K562 (cell line): ENCODE data around the gene EEF1AKMT1. TPM values are rescaled to one million over a fixed set of nuclear protein-coding genes. Genes with fewer than 3 reads are reported as not detected.

ENCODE experiments used
- HDAC8 ChIP-seq: fragments of 450-650 bp; IDR thresholded peaks from 2 replicates; pipeline ENCODE4 v1.6.1; 2016; ENCODE audit warnings: mild to moderate bottlenecking, missing genetic modification characterization, moderate library complexity, missing compliant biosample characterization
- L3MBTL2 ChIP-seq: fragments of 450-650 bp; IDR thresholded peaks from 2 replicates; pipeline ENCODE4 v1.6.1; 2016; ENCODE audit warnings: mild to moderate bottlenecking, moderate library complexity
- MEF2A ChIP-seq: IDR thresholded peaks from 2 replicates; pipeline ENCODE4 v1.6.1; 2011; ENCODE audit warnings: low read depth, mild to moderate bottlenecking, low read length, moderate library complexity; ENCODE audit not compliant: control insufficient read depth
- PHF8 ChIP-seq: fragments of 200-600 bp; sonication (generic); IDR thresholded peaks from 2 replicates; pipeline ENCODE4 v1.6.1; 2012; ENCODE audit warnings: mixed run types, mild to moderate bottlenecking, inconsistent platforms, low read length, moderate library complexity, borderline replicate concordance
- PHTF2 ChIP-seq: fragments of 250-450 bp; sonication (Bioruptor Pico); IDR thresholded peaks from 2 replicates; pipeline ENCODE4 v1.5.0; 2021; ENCODE audit warnings: mild to moderate bottlenecking
- POLR2H ChIP-seq: IDR thresholded peaks from 2 replicates; pipeline ENCODE4 v1.6.1; 2016; ENCODE audit warnings: missing genetic modification characterization, low read depth, mild to moderate bottlenecking, control low read depth, missing compliant biosample characterization, moderate library complexity
- RBFOX2 ChIP-seq: fragments of 200-400 bp; formaldehyde crosslinking; IDR thresholded peaks from 2 replicates; pipeline ENCODE4 v1.6.1; 2017; ENCODE audit warnings: low read depth, mild to moderate bottlenecking, low read length, moderate library complexity
- SMARCA4 ChIP-seq: fragments of 450-650 bp; IDR thresholded peaks from 2 replicates; pipeline ENCODE4 v1.6.1; 2016
- polyA plus RNA-seq, 8 experiments: library from polyadenylated mRNA; depleted of rRNA in 4 of 8; stranded (reverse) in 5 of 8; unstranded in 3 of 8; fragments of >200 nt; fragmentation: Nextera tagmentation in 2 of 8; fragmentation: Illumina TruSeq in 1 of 8; extraction: Ambion mirVana in 2 of 8; extraction: Trizol in 1 of 8; gene quantifications; 2 replicates each; pipeline versions ENCODE4 v1.2.1 to v1.2.3, GENCODE V29; 2011 to 2014; ENCODE audit warnings: inconsistent platforms in 1 of 8, missing spikeins in 1 of 8
- total RNA-seq, 7 experiments: library from RNA; depleted of rRNA in 6 of 7; stranded (reverse); fragments of >200 nt in 6 of 7; fragmentation: Illumina TruSeq in 2 of 7; extraction: Trizol in 2 of 7; gene quantifications; 2 replicates each; pipeline versions ENCODE4 v1.2.1 to v1.2.3, GENCODE V29; 2011 to 2021; ENCODE audit warnings: low replicate concordance in 1 of 7
- TF ChIP-seq, protein P1 (sequence below): sonication (generic); formaldehyde crosslinking; IDR thresholded peaks from 2 replicates; pipeline ENCODE4 v1.8.0; 2022; ENCODE audit warnings: mild to moderate bottlenecking, missing genetic modification reagents
- TF ChIP-seq, protein P2 (sequence below), 2 experiments: fragments of 450-650 bp; IDR thresholded peaks; 2 replicates each; pipeline ENCODE4 v1.6.1; 2018; ENCODE audit warnings: mild to moderate bottlenecking in 2 of 2, low read depth in 1 of 2; ENCODE audit not compliant: partially characterized antibody in 2 of 2
- TF ChIP-seq, protein P3 (sequence below): IDR thresholded peaks from 2 replicates; pipeline ENCODE4 v1.6.1; 2011; ENCODE audit warnings: borderline replicate concordance, low read depth, mild to moderate bottlenecking, moderate library complexity, low read length; ENCODE audit not compliant: insufficient read depth, poor library complexity, severe bottlenecking
- TF ChIP-seq, protein P4 (sequence below), 2 experiments: IDR thresholded peaks; 2 replicates each; pipeline ENCODE4 v1.6.1; 2011; ENCODE audit warnings: borderline replicate concordance in 1 of 2, control low read depth in 1 of 2, low read depth in 1 of 2, low read length in 1 of 2, mild to moderate bottlenecking in 1 of 2, mixed read lengths in 1 of 2, moderate library complexity in 1 of 2; ENCODE audit not compliant: insufficient read depth in 1 of 2, insufficient read length in 1 of 2, poor library complexity in 1 of 2, severe bottlenecking in 1 of 2; ENCODE audit errors: extremely low read depth in 1 of 2
- TF ChIP-seq, protein P5 (sequence below): fragments of 250-450 bp; sonication (Bioruptor Pico); IDR thresholded peaks from 2 replicates; pipeline ENCODE4 v1.4.0; 2020; ENCODE audit warnings: mild to moderate bottlenecking, moderate library complexity

Gene EEF1AKMT1
- total and polyA plus RNA-seq, 9 of the 15 experiments (the other 6 are each of a cell fraction or from before 2014, with no cell fraction given), result 5.3 to 36.3 (median 7.9) TPM

DNA sequence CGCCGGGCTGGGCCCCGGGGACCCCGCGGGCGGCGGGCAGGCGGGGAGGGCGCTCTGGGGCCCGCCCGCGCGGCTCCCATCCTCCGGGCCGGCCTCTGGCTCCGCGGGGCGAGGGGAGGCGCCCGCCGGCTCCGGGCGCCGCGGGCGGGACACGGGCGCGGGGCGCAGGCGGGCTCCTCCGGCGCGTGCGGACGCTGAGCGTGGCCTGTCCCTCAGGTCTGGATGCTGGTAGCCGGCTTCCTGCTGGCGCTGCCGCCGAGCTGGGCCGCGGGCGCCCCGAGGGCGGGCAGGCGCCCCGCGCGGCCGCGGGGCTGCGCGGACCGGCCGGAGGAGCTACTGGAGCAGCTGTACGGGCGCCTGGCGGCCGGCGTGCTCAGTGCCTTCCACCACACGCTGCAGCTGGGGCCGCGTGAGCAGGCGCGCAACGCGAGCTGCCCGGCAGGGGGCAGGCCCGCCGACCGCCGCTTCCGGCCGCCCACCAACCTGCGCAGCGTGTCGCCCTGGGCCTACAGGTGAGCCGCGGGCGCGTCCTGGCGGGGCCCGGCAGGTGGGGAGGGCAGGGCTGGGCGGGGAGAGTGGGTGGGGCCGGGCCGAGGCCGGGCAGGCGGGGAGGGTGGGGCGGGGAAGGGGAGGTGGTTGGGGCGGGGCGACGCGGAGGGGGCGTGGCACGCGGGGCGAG lies 69.8 kb downstream of the EEF1AKMT1 start (continued):
- TF ChIP-seq POLR2H (tag) (no peak), SMARCA4 (no peak), PHF8 (no peak), RBFOX2 (peak; percentile 47), MEF2A (no peak), HDAC8 (tag) (no peak), L3MBTL2 (peak; percentile 13; the same call in 1 of the 2 replicates), PHTF2 (CRISPR knock-in tag) (no peak)
- TF ChIP-seq, protein P1, sequence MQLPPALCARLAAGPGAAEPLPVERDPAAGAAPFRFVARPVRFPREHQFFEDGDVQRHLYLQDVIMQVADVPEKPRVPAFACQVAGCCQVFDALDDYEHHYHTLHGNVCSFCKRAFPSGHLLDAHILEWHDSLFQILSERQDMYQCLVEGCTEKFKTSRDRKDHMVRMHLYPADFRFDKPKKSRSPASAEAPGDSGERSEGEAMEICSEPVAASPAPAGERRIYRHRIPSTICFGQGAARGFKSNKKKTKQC (CRISPR knock-in tag), result no peak
- TF ChIP-seq, protein P2, sequence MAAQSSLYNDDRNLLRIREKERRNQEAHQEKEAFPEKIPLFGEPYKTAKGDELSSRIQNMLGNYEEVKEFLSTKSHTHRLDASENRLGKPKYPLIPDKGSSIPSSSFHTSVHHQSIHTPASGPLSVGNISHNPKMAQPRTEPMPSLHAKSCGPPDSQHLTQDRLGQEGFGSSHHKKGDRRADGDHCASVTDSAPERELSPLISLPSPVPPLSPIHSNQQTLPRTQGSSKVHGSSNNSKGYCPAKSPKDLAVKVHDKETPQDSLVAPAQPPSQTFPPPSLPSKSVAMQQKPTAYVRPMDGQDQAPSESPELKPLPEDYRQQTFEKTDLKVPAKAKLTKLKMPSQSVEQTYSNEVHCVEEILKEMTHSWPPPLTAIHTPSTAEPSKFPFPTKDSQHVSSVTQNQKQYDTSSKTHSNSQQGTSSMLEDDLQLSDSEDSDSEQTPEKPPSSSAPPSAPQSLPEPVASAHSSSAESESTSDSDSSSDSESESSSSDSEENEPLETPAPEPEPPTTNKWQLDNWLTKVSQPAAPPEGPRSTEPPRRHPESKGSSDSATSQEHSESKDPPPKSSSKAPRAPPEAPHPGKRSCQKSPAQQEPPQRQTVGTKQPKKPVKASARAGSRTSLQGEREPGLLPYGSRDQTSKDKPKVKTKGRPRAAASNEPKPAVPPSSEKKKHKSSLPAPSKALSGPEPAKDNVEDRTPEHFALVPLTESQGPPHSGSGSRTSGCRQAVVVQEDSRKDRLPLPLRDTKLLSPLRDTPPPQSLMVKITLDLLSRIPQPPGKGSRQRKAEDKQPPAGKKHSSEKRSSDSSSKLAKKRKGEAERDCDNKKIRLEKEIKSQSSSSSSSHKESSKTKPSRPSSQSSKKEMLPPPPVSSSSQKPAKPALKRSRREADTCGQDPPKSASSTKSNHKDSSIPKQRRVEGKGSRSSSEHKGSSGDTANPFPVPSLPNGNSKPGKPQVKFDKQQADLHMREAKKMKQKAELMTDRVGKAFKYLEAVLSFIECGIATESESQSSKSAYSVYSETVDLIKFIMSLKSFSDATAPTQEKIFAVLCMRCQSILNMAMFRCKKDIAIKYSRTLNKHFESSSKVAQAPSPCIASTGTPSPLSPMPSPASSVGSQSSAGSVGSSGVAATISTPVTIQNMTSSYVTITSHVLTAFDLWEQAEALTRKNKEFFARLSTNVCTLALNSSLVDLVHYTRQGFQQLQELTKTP (IDR thresholded peaks at IDR 0.05; ENCODE audit: low read depth in 1 of 2, partially characterized antibody in 2 of 2), result no peak
- TF ChIP-seq, protein P3, sequence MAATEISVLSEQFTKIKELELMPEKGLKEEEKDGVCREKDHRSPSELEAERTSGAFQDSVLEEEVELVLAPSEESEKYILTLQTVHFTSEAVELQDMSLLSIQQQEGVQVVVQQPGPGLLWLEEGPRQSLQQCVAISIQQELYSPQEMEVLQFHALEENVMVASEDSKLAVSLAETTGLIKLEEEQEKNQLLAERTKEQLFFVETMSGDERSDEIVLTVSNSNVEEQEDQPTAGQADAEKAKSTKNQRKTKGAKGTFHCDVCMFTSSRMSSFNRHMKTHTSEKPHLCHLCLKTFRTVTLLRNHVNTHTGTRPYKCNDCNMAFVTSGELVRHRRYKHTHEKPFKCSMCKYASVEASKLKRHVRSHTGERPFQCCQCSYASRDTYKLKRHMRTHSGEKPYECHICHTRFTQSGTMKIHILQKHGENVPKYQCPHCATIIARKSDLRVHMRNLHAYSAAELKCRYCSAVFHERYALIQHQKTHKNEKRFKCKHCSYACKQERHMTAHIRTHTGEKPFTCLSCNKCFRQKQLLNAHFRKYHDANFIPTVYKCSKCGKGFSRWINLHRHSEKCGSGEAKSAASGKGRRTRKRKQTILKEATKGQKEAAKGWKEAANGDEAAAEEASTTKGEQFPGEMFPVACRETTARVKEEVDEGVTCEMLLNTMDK, result peak; percentile 91
- TF ChIP-seq, protein P4, sequence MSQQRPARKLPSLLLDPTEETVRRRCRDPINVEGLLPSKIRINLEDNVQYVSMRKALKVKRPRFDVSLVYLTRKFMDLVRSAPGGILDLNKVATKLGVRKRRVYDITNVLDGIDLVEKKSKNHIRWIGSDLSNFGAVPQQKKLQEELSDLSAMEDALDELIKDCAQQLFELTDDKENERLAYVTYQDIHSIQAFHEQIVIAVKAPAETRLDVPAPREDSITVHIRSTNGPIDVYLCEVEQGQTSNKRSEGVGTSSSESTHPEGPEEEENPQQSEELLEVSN (IDR thresholded peaks at IDR 0.05; ENCODE audit: borderline replicate concordance in 1 of 2, extremely low read depth in 1 of 2, insufficient read depth in 1 of 2, insufficient read length in 1 of 2, low read depth in 1 of 2, low read length in 1 of 2, poor library complexity in 1 of 2, severe bottlenecking in 1 of 2), result peak in 1 of 2 experiments; percentile 84
- TF ChIP-seq, protein P5, sequence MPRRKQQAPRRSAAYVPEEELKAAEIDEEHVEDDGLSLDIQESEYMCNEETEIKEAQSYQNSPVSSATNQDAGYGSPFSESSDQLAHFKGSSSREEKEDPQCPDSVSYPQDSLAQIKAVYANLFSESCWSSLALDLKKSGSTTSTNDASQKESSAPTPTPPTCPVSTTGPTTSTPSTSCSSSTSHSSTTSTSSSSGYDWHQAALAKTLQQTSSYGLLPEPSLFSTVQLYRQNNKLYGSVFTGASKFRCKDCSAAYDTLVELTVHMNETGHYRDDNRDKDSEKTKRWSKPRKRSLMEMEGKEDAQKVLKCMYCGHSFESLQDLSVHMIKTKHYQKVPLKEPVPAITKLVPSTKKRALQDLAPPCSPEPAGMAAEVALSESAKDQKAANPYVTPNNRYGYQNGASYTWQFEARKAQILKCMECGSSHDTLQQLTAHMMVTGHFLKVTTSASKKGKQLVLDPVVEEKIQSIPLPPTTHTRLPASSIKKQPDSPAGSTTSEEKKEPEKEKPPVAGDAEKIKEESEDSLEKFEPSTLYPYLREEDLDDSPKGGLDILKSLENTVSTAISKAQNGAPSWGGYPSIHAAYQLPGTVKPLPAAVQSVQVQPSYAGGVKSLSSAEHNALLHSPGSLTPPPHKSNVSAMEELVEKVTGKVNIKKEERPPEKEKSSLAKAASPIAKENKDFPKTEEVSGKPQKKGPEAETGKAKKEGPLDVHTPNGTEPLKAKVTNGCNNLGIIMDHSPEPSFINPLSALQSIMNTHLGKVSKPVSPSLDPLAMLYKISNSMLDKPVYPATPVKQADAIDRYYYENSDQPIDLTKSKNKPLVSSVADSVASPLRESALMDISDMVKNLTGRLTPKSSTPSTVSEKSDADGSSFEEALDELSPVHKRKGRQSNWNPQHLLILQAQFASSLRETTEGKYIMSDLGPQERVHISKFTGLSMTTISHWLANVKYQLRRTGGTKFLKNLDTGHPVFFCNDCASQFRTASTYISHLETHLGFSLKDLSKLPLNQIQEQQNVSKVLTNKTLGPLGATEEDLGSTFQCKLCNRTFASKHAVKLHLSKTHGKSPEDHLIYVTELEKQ (CRISPR knock-in tag), result no peak
